Measurements from ENCODE around the gene FBXO2.

The FBXO2 gene

GRCh38 chr1:11654939-11655808 is 945 bp upstream of the FBXO2 start:
- intact Hi-C loops (cut with DNase I) = loop anchor here (10.0 kb wide), 1 partner anchor 150 kb away; the partner anchor contains the start of genes CLCN6 and MTHFR
- no peak for DNase-seq

DNA sequence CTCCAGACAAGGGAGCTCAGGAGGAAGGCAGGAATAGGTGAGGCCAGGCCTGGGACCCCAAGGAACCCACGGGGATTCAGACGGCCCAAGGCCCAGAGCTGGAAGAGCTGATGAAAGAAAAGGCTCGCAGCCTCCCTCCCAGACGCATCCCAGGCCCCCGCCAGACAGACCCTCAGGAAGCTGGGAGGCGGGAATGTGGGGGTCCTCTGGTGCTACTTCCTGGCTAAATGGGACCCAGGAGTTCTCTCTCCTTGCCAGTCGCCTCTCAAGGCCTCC is 430 bp downstream of the FBXO2 start:
- no peak for DNase-seq
- intact Hi-C loops (cut with DNase I) = loop anchor here (10.0 kb wide), 1 partner anchor 151 kb away; the partner anchor contains the start of genes CLCN6 and MTHFR

- DNase-seq = no peak
- intact Hi-C loops (cut with DNase I) = loop anchor here (10.0 kb wide), 1 partner anchor 152 kb away; the partner anchor contains the start of genes CLCN6 and MTHFR
Measured at GRCh38 chr1:11653101-11653860, 948 bp downstream of the FBXO2 start.

- intact Hi-C loops (cut with DNase I) = loop anchor here (10.0 kb wide), 1 partner anchor 153 kb away; the partner anchor contains the start of genes CLCN6 and MTHFR
Measured at GRCh38 chr1:11652203-11652780, 1.9 kb downstream of the FBXO2 start.

GRCh38 chr1:11651017-11651416 is 3.2 kb downstream of the FBXO2 start:
- intact Hi-C loops (cut with DNase I) = loop anchor here (2.0 to 10.0 kb wide), 2 partner anchors 68 to 154 kb away; partner anchors contain the start of genes CLCN6 and MTHFR
- DNase-seq = no peak

More at GRCh38 chr1:11652203-11652780, 1.9 kb downstream of the FBXO2 start:
- no peak for DNase-seq

- DNase-seq = peak; percentile 65 to 97 (median 77)
- intact Hi-C loops (cut with DNase I) = loop anchor here (2.0 to 10.0 kb wide), 2 partner anchors 68 to 154 kb away; partner anchors contain the start of genes CLCN6 and MTHFR
Measured at GRCh38 chr1:11650331-11650991, 3.8 kb downstream of the FBXO2 start.

DNA sequence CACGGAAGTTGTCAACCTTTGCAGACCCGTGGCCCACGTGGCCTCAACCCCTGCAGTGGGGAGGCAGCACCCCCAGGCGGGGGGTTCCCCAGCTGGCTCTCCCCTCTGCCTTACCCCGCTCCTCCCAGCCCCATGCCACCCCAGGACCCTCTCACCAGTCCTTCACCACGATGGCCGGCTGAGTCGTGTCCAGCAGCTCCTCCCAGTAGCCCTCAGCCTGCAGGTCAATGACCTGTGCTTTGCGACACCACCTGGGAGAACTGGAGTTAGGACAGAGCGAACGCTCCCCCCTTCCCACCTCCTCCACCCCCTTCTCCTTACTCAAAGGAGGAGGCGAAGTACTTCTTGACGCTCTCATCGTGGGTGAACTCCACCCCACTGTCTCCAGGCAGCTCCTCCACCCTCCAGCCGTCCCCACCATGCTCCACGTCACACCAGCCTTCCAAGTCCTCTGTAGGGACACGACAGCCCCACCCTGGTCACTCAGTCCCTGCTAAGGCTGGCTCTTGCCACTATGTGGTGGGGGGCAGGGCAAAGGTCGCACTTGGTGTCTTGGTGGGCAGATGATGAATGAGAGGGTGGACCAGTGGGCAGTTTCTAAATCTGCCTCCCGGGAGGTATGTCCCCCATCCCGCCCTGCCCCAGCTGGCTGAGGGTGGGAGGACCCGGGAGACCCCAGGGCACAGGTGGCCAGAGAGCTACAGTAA is 4.5 kb downstream of the FBXO2 start:
- intact Hi-C loops (cut with DNase I) = loop anchor here (2.0 to 10.0 kb wide), 3 partner anchors 69 to 375 kb away; partner anchors contain the start of genes CLCN6, MTHFR and UBIAD1
- DNase-seq = no peak

GRCh38 chr1:11649237-11649623 is 5.0 kb downstream of the FBXO2 start:
- intact Hi-C loops (cut with DNase I) = loop anchor here (10.0 kb wide), 1 partner anchor 374 kb away; the partner anchor contains the start of gene UBIAD1
- DNase-seq = no peak

DNA sequence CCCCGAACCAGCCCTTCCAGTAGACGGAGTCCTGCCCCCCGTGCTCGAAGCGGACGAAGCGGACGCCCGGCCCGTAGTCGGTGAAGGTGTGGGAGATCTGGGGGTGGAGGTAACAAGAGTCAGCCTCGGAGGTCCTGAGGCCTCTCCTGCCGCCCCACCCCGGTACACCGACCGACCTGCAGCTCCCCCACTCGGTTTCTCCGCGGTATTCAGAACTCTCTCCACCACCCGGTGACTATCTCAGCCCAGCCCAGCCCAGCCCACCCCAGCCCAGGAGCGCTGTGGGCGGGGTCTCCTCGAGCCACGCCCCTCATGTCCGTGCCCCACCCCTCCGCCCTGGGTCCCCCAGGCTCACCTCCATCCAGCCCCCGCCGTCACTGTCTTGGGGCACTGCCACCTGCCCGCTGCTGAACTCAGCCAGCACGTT is 5.5 kb downstream of the FBXO2 start:
- intact Hi-C loops (cut with DNase I) = loop anchor here (10.0 kb wide), 1 partner anchor 374 kb away; the partner anchor contains the start of gene UBIAD1
- peak in 2 of 10 donors; percentile 34 to 91 for DNase-seq

DNA sequence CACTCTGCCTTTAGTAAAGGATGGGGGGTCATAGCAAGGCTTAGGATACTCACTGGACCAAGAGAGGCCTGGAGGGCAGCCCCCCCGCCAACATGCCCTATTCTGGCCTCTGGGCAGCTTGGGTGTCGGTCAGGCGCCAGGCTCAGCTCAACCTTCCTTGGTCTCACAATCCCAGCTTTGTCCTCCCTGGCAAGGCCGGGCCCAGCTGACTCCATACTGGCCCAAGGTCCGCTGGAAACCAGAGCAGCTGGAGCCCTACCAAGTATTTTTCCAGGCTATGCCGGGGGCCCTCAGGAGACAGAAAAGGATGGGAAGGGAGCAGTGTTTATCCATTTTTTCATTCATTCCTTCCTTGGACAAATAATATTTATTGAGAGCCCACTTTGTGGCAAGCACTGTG is 6.2 kb downstream of the FBXO2 start:
- DNase-seq = peak; percentile 85 to 98 (median 91)
- intact Hi-C loops (cut with DNase I) = loop anchor here (10.0 kb wide), 1 partner anchor 373 kb away; the partner anchor contains the start of gene UBIAD1

DNA sequence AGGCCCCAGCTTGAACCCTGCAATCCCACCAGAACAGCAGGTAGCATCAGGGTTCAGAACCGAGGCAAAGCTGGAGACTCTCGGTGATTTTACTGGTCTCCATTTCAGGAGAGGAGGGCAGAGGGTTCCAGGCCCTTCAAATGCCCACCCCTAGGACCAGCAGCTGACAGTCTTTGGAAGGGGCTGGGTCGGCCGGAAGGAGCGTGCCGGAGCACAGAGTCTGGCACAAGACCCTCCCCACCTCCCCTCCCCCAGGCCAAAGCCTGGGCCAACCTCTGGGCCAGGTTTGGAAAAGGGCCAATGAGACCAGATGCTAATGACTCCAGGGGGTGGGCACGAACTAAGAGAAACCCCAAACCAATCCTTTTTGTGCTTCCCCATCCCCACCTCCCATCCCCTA is 6.9 kb downstream of the FBXO2 start:
- intact Hi-C loops (cut with DNase I) = loop anchor here (10.0 kb wide), 1 partner anchor 373 kb away; the partner anchor contains the start of gene UBIAD1
- no peak for DNase-seq

GRCh38 chr1:11646317-11646716 is 7.9 kb downstream of the FBXO2 start:
- DNase-seq = no peak
- intact Hi-C loops (cut with DNase I) = loop anchor here (10.0 kb wide), 1 partner anchor 372 kb away; the partner anchor contains the start of gene UBIAD1

DNA sequence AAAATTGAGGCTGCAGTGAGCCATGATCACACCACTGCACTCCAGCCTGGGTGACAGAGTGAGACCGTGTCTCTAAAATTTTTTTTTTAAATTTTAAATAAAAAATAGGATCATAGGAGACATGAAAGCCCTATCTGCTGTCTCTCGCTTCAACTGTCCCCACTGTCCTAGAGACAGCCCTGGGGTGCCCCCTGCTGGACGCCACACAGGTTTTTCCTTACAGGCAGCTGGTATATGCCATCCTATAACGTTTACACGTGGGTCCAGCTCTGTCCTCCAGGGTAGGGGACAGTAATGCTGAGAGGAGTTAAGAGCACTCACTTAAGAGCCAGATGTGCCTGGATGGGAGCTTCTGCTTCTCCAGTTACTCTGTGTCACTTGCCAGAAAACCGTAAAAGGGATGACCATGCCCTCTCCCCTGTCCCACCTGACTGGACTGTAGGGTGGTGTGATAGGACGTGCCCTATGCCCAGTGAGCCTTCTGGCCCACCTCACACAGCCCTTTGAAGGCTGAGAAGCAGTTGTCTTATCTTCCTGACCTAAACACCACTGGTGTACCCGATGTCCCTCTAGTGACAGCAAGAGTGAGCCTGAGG is 8.5 kb downstream of the FBXO2 start:
- intact Hi-C loops (cut with DNase I) = loop anchor here (2.0 to 10.0 kb wide), 2 partner anchors 371 to 609 kb away; partner anchors contain the start of gene UBIAD1
- peak; percentile 77 to 98 (median 92) for DNase-seq

GRCh38 chr1:11645270-11645669 is 9.0 kb downstream of the FBXO2 start:
- intact Hi-C loops (cut with DNase I) = loop anchor here (2.0 to 10.0 kb wide), 2 partner anchors 370 to 608 kb away; partner anchors contain the start of gene UBIAD1
- no peak for DNase-seq

GRCh38 chr1:11643782-11644181 is 10.4 kb downstream of the FBXO2 start:
- no peak for DNase-seq
- intact Hi-C loops (cut with DNase I) = loop anchor here (2.0 to 10.0 kb wide), 3 partner anchors 166 to 607 kb away; partner anchors contain the start of genes DISP3 and UBIAD1

- intact Hi-C loops (cut with DNase I) = loop anchor here (1.0 to 10.0 kb wide), 3 partner anchors 165 to 401 kb away; partner anchors contain the start of genes DISP3 and UBIAD1
Measured at GRCh38 chr1:11642418-11643017, 11.7 kb downstream of the FBXO2 start.

DNA sequence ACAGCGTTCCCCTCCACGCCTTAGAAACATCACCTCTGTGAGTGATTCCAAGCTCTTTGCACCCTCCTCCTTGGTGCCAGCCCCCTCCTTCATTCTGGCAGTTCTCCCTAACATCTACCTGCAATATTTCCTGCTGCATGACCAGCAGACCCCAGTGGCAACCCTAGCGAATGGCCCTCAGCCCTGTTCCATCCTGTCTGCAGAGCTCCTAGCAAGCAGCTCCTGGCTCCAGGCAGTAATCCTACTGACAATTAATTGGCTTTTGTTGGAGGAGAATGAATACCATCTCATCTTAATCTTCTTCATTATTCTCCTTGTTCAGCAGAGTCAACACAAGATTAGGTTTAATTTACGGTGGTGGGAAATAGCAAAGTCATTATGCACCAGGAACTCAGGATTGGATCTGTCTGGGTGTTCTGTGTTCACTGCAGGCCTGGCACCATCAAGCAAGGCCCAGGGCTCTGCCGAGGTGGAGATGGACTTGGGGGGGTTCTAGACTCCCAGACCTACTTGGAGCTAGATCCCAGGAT is 12.4 kb downstream of the FBXO2 start:
- no peak for DNase-seq
- intact Hi-C loops (cut with DNase I) = loop anchor here (1.0 to 10.0 kb wide), 3 partner anchors 165 to 401 kb away; partner anchors contain the start of genes DISP3 and UBIAD1

More at GRCh38 chr1:11642418-11643017, 11.7 kb downstream of the FBXO2 start:
- peak in 8 of 10 donors; percentile 54 to 93 (median 78) for DNase-seq
